ENCODE data around the gene GALNT11.
"Not testable (repeated sequence)": the region's sequence is repeated elsewhere in the genome, so short reads cannot be mapped to it uniquely, and the experiment has no call there.

GALNT11 gene

DNA sequence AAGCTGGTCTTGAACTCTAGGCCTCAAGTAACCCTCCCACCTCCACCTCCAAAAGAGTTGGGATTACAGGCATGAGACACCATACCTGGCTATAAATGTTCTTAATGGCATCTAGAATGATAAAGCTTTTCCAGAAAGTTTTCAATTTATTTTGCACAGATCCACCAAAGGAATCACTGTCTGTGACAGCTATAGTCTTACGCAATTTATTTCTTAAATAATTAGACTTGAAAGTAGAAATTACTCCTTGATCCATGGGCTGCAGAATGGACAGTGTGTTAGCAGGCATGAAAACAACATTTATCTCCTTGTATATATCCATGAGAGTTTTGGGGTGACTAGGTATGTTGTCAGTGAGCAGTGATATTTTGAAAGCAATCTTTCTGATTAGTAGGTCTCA lies 33.8 kb downstream of the GALNT11 start:
- H3K27me3 ChIP-seq (ENCODE audit: control insufficient read depth in 1 of 2, insufficient read depth in 2 of 2, low read length in 2 of 2): no peaks in the 10 kb centered on the region
- no peak overlapping the region for H3K27ac ChIP-seq (ENCODE audit: low read depth, low read length)
- H3K4me3 ChIP-seq (ENCODE audit: low read depth in 1 of 2, low read length in 2 of 2): no peak overlapping the region
- H3K9me3 ChIP-seq (ENCODE audit: low read length): no peaks in the 10 kb centered on the region
- H3K9ac ChIP-seq (ENCODE audit: low read length): no peak overlapping the region
- no peaks in the 10 kb centered on the region for H3K4me1 ChIP-seq (ENCODE audit: insufficient read depth, low read length)
- H3K36me3 ChIP-seq (ENCODE audit: insufficient read depth, low read length): no peaks in the 10 kb centered on the region

DNA sequence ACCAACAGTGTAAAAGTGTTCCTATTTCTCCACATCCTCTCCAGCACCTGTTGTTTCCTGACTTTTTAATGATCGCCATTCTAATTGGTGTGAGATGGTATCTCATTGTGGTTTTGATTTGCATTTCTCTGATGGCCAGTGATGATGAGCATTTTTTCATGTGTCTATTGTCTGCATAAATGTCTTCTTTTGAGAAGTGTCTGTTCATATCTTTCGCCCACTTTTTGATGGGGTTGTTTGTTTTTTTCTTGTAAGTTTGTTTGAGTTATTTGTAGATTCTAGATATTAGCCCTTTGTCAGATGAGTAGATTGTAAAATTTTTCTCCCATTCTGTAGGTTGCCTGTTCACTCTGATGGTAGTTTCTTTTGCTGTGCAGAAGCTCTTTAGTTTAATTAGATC lies 35.6 kb downstream of the GALNT11 start:
- not testable (repeated sequence) for H3K36me3 ChIP-seq (ENCODE audit: insufficient read depth, low read length); H3K4me1 ChIP-seq (ENCODE audit: insufficient read depth, low read length); H3K27me3 ChIP-seq (ENCODE audit: control insufficient read depth in 1 of 2, insufficient read depth in 2 of 2, low read length in 2 of 2)

GRCh38 chr7:152063192-152063591 lies 37.7 kb downstream of the GALNT11 start:
- H3K4me1 ChIP-seq (ENCODE audit: insufficient read depth, low read length); H3K9ac ChIP-seq (ENCODE audit: low read length); H3K36me3 ChIP-seq (ENCODE audit: insufficient read depth, low read length); H3K27ac ChIP-seq (ENCODE audit: low read depth, low read length); H3K27me3 ChIP-seq (ENCODE audit: control insufficient read depth in 1 of 2, insufficient read depth in 2 of 2, low read length in 2 of 2); H3K9me3 ChIP-seq (ENCODE audit: low read length); H3K4me3 ChIP-seq (ENCODE audit: low read depth in 1 of 2, low read length in 2 of 2): not testable (repeated sequence)

More for the DNA sequence above, 35.6 kb downstream of the GALNT11 start:
- not testable (repeated sequence) for H3K27ac ChIP-seq (ENCODE audit: low read depth, low read length); H3K9me3 ChIP-seq (ENCODE audit: low read length); H3K9ac ChIP-seq (ENCODE audit: low read length); H3K4me3 ChIP-seq (ENCODE audit: low read depth in 1 of 2, low read length in 2 of 2)

DNA sequence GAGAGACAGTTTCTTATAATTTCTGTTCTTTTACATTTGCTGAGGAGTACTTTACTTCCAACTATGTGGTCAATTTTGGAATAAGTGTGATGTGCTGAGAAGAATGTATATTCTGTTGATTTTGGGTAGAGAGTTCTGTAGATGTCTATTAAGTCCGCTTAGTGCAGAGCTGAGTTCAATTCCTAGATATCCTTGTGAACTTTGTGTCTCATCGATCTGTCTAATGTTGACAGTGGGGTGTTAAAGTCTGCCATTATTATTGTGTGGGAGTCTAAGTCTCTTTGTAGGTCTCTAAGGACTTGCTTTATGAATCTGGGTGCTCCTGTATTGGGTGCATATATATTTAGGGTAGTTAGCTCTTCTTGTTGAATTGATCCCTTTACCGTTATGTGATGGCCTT lies 38.3 kb downstream of the GALNT11 start:
- not testable (repeated sequence) for H3K9me3 ChIP-seq (ENCODE audit: low read length); H3K27me3 ChIP-seq (ENCODE audit: control insufficient read depth in 1 of 2, insufficient read depth in 2 of 2, low read length in 2 of 2); H3K4me3 ChIP-seq (ENCODE audit: low read depth in 1 of 2, low read length in 2 of 2); H3K27ac ChIP-seq (ENCODE audit: low read depth, low read length); H3K4me1 ChIP-seq (ENCODE audit: insufficient read depth, low read length); H3K36me3 ChIP-seq (ENCODE audit: insufficient read depth, low read length); H3K9ac ChIP-seq (ENCODE audit: low read length)

- H3K27ac ChIP-seq (ENCODE audit: low read depth, low read length); H3K9me3 ChIP-seq (ENCODE audit: low read length); H3K9ac ChIP-seq (ENCODE audit: low read length); H3K36me3 ChIP-seq (ENCODE audit: insufficient read depth, low read length); H3K4me1 ChIP-seq (ENCODE audit: insufficient read depth, low read length); H3K27me3 ChIP-seq (ENCODE audit: control insufficient read depth in 1 of 2, insufficient read depth in 2 of 2, low read length in 2 of 2); H3K4me3 ChIP-seq (ENCODE audit: low read depth in 1 of 2, low read length in 2 of 2): not testable (repeated sequence)
These were observed 40.4 kb downstream of the GALNT11 start for GRCh38 chr7:152065800-152066344.

GRCh38 chr7:152072421-152072820 lies 46.9 kb downstream of the GALNT11 start:
- Histone ChIP-seq H3K4me3 (ENCODE audit: low read depth in 1 of 2, low read length in 2 of 2) (no peak overlapping the region), H3K9ac (ENCODE audit: low read length) (no peak overlapping the region), H3K4me1 (ENCODE audit: insufficient read depth, low read length) (peaks cover 12% of the 10 kb centered on the region), H3K9me3 (ENCODE audit: low read length) (no peaks in the 10 kb centered on the region), H3K27ac (ENCODE audit: low read depth, low read length) (no peak overlapping the region), H3K36me3 (ENCODE audit: insufficient read depth, low read length) (no peaks in the 10 kb centered on the region), H3K27me3 (ENCODE audit: control insufficient read depth in 1 of 2, insufficient read depth in 2 of 2, low read length in 2 of 2) (no peaks in the 10 kb centered on the region)

- Histone ChIP-seq H3K9me3 (ENCODE audit: low read length) (no peaks in the 10 kb centered on the region), H3K27ac (ENCODE audit: low read depth, low read length) (no peak overlapping the region), H3K36me3 (ENCODE audit: insufficient read depth, low read length) (no peaks in the 10 kb centered on the region), H3K9ac (ENCODE audit: low read length) (no peak overlapping the region), H3K4me3 (ENCODE audit: low read depth in 1 of 2, low read length in 2 of 2) (no peak overlapping the region), H3K27me3 (ENCODE audit: control insufficient read depth in 1 of 2, insufficient read depth in 2 of 2, low read length in 2 of 2) (no peaks in the 10 kb centered on the region), H3K4me1 (ENCODE audit: insufficient read depth, low read length) (peaks cover 14% of the 10 kb centered on the region)
These were observed 47.9 kb downstream of the GALNT11 start for GRCh38 chr7:152073352-152073751.

GRCh38 chr7:152074673-152075072 lies 49.2 kb downstream of the GALNT11 start:
- Histone ChIP-seq H3K9ac (ENCODE audit: low read length) (no peak overlapping the region), H3K9me3 (ENCODE audit: low read length) (no peaks in the 10 kb centered on the region)

GRCh38 chr7:152075379-152075778 lies 49.9 kb downstream of the GALNT11 start:
- H3K9me3 ChIP-seq (ENCODE audit: low read length); H3K27me3 ChIP-seq (ENCODE audit: control insufficient read depth in 1 of 2, insufficient read depth in 2 of 2, low read length in 2 of 2); H3K27ac ChIP-seq (ENCODE audit: low read depth, low read length); H3K9ac ChIP-seq (ENCODE audit: low read length); H3K36me3 ChIP-seq (ENCODE audit: insufficient read depth, low read length); H3K4me3 ChIP-seq (ENCODE audit: low read depth in 1 of 2, low read length in 2 of 2): not testable (repeated sequence)
- H3K4me1 ChIP-seq (ENCODE audit: insufficient read depth, low read length): peaks cover 14% of the 10 kb centered on the region

More at GRCh38 chr7:152074673-152075072, 49.2 kb downstream of the GALNT11 start:
- Histone ChIP-seq H3K27ac (ENCODE audit: low read depth, low read length) (no peak overlapping the region), H3K4me1 (ENCODE audit: insufficient read depth, low read length) (peaks cover 14% of the 10 kb centered on the region), H3K27me3 (ENCODE audit: control insufficient read depth in 1 of 2, insufficient read depth in 2 of 2, low read length in 2 of 2) (no peaks in the 10 kb centered on the region), H3K36me3 (ENCODE audit: insufficient read depth, low read length) (no peaks in the 10 kb centered on the region), H3K4me3 (ENCODE audit: low read depth in 1 of 2, low read length in 2 of 2) (no peak overlapping the region)

DNA sequence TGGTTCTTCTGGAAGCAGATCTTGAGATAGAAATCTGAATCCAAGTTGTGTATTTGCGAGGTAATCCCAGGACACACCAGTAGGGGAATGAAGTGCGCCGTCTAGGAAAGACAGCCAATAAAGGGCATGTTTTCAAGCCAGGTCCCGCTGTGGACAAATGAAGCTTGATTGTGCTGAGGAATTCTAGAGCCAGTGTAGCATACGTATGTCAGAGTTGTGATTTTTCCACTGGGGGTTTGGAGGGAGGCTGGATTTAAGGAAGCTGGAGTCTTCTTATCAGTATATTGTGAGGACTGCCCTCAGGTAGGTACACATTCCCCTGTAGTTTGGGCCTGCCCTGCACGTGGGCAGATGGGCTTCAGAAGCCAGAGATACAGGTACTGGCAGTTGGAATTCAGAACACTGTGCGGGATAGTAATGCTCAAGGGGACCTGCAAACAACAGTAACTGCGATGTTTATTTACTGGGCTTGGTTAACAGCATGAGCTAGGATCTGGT lies 50.9 kb downstream of the GALNT11 start:
- peaks cover 14% of the 10 kb centered on the region for H3K4me1 ChIP-seq (ENCODE audit: insufficient read depth, low read length)
- H3K9me3 ChIP-seq (ENCODE audit: low read length): no peaks in the 10 kb centered on the region
- H3K4me3 ChIP-seq (ENCODE audit: low read depth in 1 of 2, low read length in 2 of 2): no peak overlapping the region
- no peaks in the 10 kb centered on the region for H3K36me3 ChIP-seq (ENCODE audit: insufficient read depth, low read length)
- H3K27ac ChIP-seq (ENCODE audit: low read depth, low read length): no peak overlapping the region
- H3K27me3 ChIP-seq (ENCODE audit: control insufficient read depth in 1 of 2, insufficient read depth in 2 of 2, low read length in 2 of 2): no peaks in the 10 kb centered on the region
- H3K9ac ChIP-seq (ENCODE audit: low read length): no peak overlapping the region

DNA sequence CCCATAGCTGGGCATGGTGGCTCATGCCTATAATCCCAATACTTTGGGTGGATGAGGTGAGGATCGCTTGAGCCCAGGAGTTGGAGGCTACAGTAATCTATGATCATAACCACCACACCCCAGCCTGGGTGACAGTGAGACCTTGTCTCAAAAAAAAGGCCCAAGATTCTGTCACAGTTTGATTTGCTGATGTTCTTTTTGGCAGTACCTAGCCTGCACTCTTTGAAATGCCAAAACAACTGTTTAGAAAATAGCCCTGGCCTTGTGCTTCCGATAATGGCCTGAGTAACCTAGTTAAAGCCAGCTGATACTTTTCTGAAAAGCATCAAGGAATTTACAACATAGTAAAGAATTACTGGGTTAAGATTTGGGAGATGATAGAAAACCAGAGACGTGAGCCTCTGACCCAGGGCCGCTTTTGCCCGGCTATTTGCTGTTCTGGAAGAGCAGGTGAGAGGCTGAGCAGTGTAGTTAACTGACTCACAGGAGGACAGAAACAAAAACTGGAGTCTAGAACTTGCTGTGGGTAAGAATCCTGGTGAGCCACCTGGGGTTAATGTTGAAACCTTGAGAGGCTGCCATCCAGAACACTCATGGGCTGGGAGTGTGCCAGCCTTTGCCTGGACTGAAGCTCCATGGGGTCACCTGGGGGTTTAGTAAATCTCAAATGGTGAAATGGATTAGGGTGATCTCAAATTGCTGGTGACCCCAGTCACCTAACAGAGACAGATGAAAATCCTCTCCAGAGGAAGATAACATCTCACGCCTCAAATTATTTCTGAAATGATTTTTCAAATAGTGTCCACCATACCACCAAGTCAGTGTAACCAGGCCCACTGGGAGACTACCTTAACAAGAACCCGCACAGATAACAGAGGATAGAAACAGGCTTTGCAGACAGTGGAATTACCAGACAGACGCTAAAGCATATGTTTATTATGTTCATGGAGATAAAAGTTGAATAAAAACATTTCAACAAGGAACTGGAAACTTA lies 51.8 kb downstream of the GALNT11 start:
- H3K27me3 ChIP-seq (ENCODE audit: control insufficient read depth in 1 of 2, insufficient read depth in 2 of 2, low read length in 2 of 2): no peaks in the 10 kb centered on the region
- H3K9ac ChIP-seq (ENCODE audit: low read length): no peak overlapping the region
- no peaks in the 10 kb centered on the region for H3K36me3 ChIP-seq (ENCODE audit: insufficient read depth, low read length)
- peaks cover 14% of the 10 kb centered on the region for H3K4me1 ChIP-seq (ENCODE audit: insufficient read depth, low read length)
- no peak overlapping the region for H3K27ac ChIP-seq (ENCODE audit: low read depth, low read length)
- no peaks in the 10 kb centered on the region for H3K9me3 ChIP-seq (ENCODE audit: low read length)
- H3K4me3 ChIP-seq (ENCODE audit: low read depth in 1 of 2, low read length in 2 of 2): no peak overlapping the region
